Vagina (tissue), 2 donors: ENCODE measurements around the gene HRH1. TPM values are rescaled to one million over a fixed set of nuclear protein-coding genes. Genes with fewer than 3 reads are reported as not detected.

Experiments used
- DNase-seq, 2 donors: peaks; one replicate each; pipeline ENCODE4 v3.0.0-alpha.2; 2017; ENCODE audit errors: extremely low spot score in 2 of 2
- H3K27ac ChIP-seq: fragments of 200-600 bp; sonication (generic); one replicate; pipeline ENCODE4 v1.5.1; 2019
- H3K27me3 ChIP-seq: fragments of 200-600 bp; sonication (generic); one replicate; pipeline ENCODE4 v1.5.1; 2019
- H3K36me3 ChIP-seq, 2 donors: fragments of 200-600 bp; sonication (generic); one replicate each; pipeline ENCODE4 v1.5.1; 2017 to 2019
- H3K4me1 ChIP-seq: fragments of 200-600 bp; sonication (generic); one replicate; pipeline ENCODE4 v1.5.1; 2019
- H3K4me3 ChIP-seq, 2 donors: fragments of 200-600 bp; sonication (generic); 1 replicate in 1 of 2; 2 replicates in 1 of 2; pipeline ENCODE4 v1.5.1; 2016 to 2019
- H3K9me3 ChIP-seq: fragments of 200-600 bp; sonication (generic); one replicate; pipeline ENCODE4 v1.5.1; 2019
- POLR2A ChIP-seq, 2 donors: fragments of 450-650 bp; IDR thresholded peaks; one replicate each; pipeline ENCODE4 v1.6.1; 2017; ENCODE audit warnings: antibody characterized with exemption in 2 of 2, mild to moderate bottlenecking in 2 of 2, moderate library complexity in 2 of 2
- POLR2AphosphoS5 ChIP-seq, 2 donors: sonication (generic); formaldehyde crosslinking; IDR thresholded peaks; one replicate each; pipeline ENCODE4 v1.9.0; 2017; ENCODE audit warnings: antibody characterized with exemption in 2 of 2, mild to moderate bottlenecking in 2 of 2, low read depth in 1 of 2; ENCODE audit not compliant: insufficient read depth in 1 of 2
- intact Hi-C: fragments of 100-400 bp; cut with DNase I; formaldehyde crosslinking; loops from one replicate; pipeline ENCODE4 v1.15.1; 2023
- total RNA-seq: library from RNA; depleted of rRNA; stranded (reverse); fragments of >200 nt; gene quantifications from one replicate; pipeline ENCODE4 v1.2.3, GENCODE V29; 2016
- TF ChIP-seq, protein P1 (sequence below), 3 experiments: fragments of 450-650 bp in 2 of 3; fragments of 200-600 bp in 1 of 3; sonication (generic) in 1 of 3; IDR thresholded peaks; one replicate each; pipeline ENCODE4 v1.5.1; 2017 to 2019; ENCODE audit warnings: antibody characterized with exemption in 3 of 3, mild to moderate bottlenecking in 2 of 3, moderate library complexity in 2 of 3

HRH1 gene
- total RNA-seq, 1 donor from 2014 or later = 9.3 TPM

DNA sequence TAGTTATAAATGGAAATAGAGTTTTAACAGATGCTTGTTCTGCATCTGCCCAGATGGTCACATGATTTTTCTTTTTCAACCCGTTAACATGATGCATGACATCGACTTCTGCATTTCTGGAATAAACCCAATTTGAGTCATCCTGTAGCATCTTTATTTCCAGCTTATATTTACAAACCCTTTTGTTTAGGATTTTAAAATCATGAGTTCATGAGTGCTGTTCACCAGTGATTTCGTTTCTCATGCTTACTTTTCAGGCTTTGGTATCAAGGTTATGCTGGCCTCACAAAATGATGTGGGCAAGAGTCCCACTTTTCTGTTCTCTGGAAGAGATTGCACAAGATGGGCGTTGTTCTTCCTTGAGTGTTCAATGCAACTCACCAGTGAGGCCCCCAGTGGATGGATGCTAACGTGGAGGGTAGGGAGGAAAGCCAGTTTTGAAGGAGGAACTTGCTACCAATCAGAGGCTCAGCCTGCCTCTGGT lies 5.2 kb downstream of the HRH1 start:
- H3K9me3 ChIP-seq = no peaks in the 10 kb centered on the region
- no peaks in the 10 kb centered on the region for H3K36me3 ChIP-seq
- TF ChIP-seq, protein P1, sequence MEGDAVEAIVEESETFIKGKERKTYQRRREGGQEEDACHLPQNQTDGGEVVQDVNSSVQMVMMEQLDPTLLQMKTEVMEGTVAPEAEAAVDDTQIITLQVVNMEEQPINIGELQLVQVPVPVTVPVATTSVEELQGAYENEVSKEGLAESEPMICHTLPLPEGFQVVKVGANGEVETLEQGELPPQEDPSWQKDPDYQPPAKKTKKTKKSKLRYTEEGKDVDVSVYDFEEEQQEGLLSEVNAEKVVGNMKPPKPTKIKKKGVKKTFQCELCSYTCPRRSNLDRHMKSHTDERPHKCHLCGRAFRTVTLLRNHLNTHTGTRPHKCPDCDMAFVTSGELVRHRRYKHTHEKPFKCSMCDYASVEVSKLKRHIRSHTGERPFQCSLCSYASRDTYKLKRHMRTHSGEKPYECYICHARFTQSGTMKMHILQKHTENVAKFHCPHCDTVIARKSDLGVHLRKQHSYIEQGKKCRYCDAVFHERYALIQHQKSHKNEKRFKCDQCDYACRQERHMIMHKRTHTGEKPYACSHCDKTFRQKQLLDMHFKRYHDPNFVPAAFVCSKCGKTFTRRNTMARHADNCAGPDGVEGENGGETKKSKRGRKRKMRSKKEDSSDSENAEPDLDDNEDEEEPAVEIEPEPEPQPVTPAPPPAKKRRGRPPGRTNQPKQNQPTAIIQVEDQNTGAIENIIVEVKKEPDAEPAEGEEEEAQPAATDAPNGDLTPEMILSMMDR (IDR thresholded peaks at IDR 0.05) = no peak
- no peak for TF ChIP-seq POLR2A (IDR thresholded peaks at IDR 0.05)
- TF ChIP-seq POLR2AphosphoS5 (IDR thresholded peaks at IDR 0.05; ENCODE audit: insufficient read depth in 1 of 2, low read depth in 1 of 2) = peak in 1 of 2 donors; percentile 72
- H3K27me3 ChIP-seq = no peaks in the 10 kb centered on the region
- intact Hi-C loops = loop anchor here (10.0 kb wide), 1 partner anchor 175 kb away; no protein-coding TSS in a partner anchor
- H3K27ac ChIP-seq = peak overlapping the region; percentile 67
- H3K4me1 ChIP-seq = peaks cover 44% of the 10 kb centered on the region
- DNase-seq = peak in 1 of 2 donors; percentile 94
- H3K4me3 ChIP-seq = no peak overlapping the region

DNA sequence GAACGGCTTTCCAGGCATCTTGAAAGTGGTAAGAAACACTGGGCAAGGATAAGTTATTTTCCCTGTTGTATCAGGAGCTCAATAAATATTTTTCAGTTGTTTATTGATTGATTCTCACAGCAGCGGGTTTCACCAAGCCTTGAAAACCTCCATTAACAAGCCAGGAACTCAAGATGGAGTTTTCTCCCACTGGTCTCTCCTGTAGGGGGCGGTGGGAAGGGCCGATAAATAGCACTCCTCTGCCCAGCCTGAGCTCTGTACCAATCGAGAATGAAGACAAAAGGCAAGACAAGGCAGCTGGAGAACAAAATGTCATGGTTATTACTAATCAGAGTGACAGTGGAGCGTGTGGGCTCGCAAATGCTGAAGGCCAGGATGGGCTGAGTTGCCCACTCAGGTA lies 7.4 kb downstream of the HRH1 start:
- Histone ChIP-seq H3K27ac (no peak overlapping the region), H3K27me3 (no peaks in the 10 kb centered on the region), H3K4me3 (no peak overlapping the region), H3K36me3 (no peaks in the 10 kb centered on the region), H3K9me3 (no peaks in the 10 kb centered on the region), H3K4me1 (peaks cover 42% of the 10 kb centered on the region)
- intact Hi-C loops = no loop called here
- no peak for TF ChIP-seq POLR2AphosphoS5 (IDR thresholded peaks at IDR 0.05; ENCODE audit: insufficient read depth in 1 of 2, low read depth in 1 of 2)
- TF ChIP-seq, protein P1 (IDR thresholded peaks at IDR 0.05) = no peak
- TF ChIP-seq POLR2A (IDR thresholded peaks at IDR 0.05) = no peak
- no peak for DNase-seq

DNA sequence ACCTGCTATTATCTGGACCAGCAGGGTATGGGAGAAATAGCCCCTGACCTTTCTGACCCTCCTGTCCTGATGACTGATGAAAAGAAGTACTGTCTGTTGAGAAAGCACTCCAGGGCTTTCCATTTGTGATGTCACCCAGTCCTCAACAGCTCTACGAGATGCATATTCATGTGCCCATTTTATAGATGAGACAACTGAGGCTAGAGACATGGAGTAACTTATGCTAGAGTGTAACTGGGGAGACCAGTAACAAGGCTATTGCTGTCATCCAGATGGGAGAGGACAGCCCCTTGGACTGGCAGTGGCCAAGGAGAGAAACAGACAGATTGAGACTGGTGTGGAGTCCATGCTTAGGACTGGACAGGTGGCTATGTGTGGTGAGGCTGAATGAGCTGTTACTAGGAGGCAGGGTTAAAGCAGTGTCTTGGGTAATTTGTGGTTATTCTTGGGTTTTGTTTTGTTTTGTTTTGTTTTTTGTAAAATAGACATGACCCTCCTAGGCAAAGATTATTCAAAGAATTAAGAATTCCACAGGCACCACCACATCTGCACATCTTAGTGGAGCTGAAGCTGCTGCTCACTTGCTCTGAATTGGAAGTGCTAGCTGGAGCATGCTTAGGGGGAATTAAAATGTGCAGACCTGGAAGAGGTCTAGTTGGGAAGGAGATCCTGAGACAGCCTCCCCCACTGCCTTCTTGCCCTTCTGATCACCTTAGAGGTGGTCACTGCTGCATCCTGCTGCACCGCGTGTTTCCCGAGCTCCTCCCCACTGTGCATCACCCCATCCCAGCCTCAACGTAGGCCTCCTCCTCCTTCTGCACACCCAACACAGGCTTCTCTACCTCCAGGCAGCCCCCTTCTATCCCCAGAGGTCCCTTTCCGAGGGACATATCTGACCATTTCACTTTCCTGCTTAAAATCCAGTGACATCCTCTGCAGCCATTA lies 8.4 kb downstream of the HRH1 start:
- DNase-seq = no peak
- H3K27me3 ChIP-seq = no peaks in the 10 kb centered on the region
- H3K4me3 ChIP-seq = no peak overlapping the region
- peaks cover 40% of the 10 kb centered on the region for H3K4me1 ChIP-seq
- H3K9me3 ChIP-seq = no peaks in the 10 kb centered on the region
- TF ChIP-seq POLR2AphosphoS5 (IDR thresholded peaks at IDR 0.05; ENCODE audit: insufficient read depth in 1 of 2, low read depth in 1 of 2) = no peak
- TF ChIP-seq, protein P1 (IDR thresholded peaks at IDR 0.05) = no peak
- no peak for TF ChIP-seq POLR2A (IDR thresholded peaks at IDR 0.05)
- intact Hi-C loops = no loop called here
- no peak overlapping the region for H3K27ac ChIP-seq
- H3K36me3 ChIP-seq = no peaks in the 10 kb centered on the region

DNA sequence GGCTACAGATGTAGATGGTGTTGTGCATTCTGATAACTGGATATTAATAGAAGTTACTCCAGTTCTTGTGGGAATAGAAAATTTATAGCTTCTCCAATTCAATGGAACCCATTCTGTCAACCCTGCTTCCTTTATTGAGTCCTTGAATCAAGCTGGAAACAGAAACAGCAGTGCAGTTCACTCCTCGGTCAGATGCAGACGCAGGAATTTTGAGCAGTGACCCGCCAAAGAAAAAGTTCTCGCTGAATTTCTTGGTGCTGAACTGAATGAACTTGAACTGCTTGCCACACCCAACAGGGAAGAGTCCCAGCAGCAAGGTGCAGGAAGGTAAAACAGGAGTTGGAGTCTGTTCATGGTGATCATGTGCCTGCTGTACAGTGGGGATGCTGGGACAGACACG lies 10.3 kb downstream of the HRH1 start:
- intact Hi-C loops = no loop called here
- no peak for DNase-seq

More for the DNA sequence above, 10.3 kb downstream of the HRH1 start:
- Histone ChIP-seq H3K27me3 (no peaks in the 10 kb centered on the region), H3K4me1 (peaks cover 43% of the 10 kb centered on the region), H3K9me3 (no peaks in the 10 kb centered on the region), H3K4me3 (no peak overlapping the region), H3K36me3 (no peaks in the 10 kb centered on the region), H3K27ac (no peak overlapping the region)
- no peak for TF ChIP-seq POLR2AphosphoS5 (IDR thresholded peaks at IDR 0.05; ENCODE audit: insufficient read depth in 1 of 2, low read depth in 1 of 2)
- TF ChIP-seq, protein P1 (IDR thresholded peaks at IDR 0.05) = no peak
- no peak for TF ChIP-seq POLR2A (IDR thresholded peaks at IDR 0.05)
